NOMO-1 treated with dmso at 0.1 percent for 144 hours (cell line): ENCODE data around the gene CACNG3.
"Not testable (repeated sequence)": the region's sequence is repeated elsewhere in the genome, so short reads cannot be mapped to it uniquely, and the experiment has no call there.

Experiments
- DNase-seq: peaks from one replicate; lab custom pipeline; 2025; ENCODE audit not compliant: unreplicated experiment; lab: John Stamatoyannopoulos, UW

The CACNG3 gene

DNA sequence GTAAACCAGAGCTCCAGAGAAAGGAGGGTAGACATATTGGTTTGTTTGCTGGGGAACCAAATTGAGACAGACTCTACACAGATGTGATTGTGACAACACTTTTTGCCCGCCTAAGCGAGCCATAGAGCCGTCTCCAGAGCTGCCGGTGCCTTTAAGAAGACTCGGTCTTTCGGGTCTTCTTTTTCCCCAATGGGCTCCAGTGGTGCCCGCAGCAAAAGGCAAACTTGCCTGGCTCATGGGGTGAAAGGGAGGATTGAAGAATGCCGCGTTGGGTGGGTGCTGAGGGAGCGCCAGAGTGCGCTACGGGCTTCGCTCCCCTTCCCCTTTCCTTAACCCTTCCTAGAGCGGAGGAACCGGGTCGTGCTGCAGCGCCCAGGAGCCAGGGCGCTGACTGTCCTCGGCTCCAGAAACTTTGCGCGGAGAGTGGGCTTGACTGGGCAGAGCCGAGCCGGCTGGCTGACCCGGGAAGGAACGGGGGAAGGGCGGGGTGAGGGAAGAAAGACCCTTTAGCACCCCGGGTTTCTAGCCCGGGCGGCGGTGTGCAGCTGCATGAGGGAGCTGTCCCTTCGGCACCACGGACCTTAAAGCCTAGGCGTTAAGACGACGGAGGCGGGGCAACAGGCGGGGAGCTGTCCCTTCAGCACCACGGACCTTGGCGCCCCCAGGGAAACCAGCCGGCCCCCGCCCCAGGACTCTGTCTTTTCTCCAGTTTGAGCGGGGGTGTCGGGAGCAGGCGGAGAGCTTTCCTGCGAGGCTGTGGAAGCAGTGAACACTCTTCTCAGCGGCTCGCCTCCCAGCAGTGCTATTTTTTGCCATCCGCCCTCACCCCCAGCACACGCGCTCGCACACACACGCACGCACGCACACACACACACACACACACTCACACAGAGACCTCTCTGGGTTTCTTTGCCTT, at the start of gene CACNG3:
Gene CACNG3 (plus strand): TSS at position 880 of the 916 bp plus-strand sequence. CDS start 420 bp downstream, outside the sequence.
- DNase-seq = peak; percentile 23

DNA sequence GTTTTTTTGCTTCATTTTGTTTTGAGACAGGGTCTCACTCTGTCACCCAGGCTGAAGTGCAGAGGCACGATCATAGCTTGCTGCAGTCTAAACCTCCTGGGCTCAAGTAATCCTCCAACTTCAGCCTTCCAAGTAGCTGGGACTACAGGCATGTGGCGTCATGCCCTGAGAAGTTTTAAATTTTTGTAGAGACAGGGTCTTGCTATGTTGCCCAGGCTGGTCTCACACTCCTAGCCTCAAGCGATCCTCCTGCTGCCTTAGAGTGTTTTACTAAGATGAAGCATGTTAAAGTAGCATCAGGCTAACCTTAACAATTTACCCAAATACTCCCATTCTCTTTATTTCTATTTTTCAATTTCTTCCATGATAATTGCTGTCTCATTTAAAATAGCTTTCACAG, 49.2 kb upstream of the CACNG3 start:
- no peak for DNase-seq

DNA sequence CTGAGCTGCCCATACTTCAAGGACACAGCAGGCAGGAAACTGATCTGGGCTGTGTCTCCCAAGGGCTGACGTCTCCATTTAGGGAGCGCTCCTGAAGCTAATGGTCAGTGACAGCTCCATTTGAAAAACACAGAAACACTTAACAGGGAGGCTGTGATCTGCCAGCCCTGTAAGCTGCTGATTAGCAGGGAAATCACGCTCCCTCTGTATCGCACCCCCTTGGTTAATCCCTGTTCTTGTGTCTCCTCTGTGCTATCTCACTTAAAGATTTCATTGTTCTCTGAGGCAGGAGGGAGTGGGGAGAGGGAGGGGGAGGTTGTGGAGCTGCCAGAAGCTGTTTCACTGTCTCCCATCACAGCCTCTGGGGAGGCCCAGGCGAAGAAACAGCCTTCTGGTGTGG, 47.4 kb upstream of the CACNG3 start:
- DNase-seq = no peak

DNA sequence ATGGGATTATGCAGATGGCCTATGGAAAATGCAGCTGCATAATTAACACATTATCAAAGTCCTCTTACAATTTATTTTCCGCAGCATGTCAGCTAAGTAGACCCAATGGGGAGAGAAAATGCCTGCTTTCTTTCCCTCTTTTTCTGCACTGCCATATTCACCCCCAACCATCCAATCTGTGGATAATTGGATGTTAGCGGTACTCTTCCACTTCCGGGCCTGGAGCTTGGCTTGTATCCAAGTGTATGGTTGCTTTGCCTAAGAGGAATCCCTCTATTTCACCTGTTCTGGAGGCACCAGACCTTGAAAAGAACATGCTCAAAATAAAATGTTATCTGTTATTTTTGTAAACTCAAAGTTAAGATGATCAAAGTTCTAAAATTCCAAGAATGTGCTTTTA, 41.1 kb upstream of the CACNG3 start:
- no peak for DNase-seq

DNA sequence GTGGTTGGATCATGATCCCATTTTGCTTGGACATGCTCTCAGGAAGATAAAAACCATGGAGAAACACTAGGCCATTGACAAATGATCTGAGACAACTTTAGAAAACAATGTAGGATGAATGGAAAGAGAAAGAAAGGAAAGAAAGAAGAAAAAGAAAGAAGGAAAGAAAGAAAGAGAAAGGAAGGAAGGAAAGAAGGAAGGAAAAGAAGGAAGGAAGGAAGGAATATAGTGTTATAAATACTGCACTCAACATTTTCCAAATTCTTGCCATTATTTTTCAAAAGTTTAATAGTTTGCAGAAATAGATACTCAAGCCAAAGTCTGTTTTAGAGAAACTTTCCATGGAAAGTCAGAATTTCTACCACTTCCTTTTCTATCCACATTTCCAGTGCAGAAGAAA, 39.2 kb upstream of the CACNG3 start:
- DNase-seq = no peak

DNA sequence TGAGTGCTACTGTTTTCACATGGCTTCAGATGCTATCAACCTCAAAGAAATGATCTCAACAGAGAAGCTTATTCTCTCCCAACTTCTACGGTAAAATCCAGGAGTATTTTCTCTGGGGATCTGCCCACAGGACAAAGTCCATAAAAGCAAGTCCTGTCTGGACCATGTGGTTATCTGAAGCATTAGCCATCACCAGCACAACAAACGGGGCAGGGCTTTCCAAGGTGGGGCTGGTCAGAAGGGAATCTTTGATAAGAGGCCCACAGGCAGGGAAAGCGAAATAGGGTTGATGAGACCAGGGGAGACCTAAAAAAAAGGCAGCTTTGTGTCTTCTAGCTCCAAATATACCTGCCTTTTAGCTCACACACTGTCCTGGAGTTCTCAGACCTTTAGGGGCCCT, 38.7 kb upstream of the CACNG3 start:
- no peak for DNase-seq

DNA sequence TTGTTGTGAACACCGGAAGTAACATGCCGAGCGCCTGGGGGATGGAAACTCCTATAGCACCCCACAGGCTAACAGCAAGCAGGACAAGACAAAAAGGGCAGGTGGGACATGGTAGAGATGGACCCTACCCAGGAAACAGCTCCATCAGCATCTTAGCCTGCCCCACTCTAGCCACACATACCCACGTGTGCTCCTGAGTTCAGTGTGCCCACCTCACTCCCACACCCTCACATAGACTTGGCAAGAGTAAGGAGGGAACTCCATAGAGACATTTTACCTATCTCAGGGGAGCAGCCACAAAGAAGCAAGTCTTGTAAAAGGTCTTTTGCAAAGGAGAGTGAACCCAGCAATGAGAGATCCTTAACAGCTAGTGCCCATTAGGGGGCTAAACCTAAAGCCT, 37.8 kb upstream of the CACNG3 start:
- no peak for DNase-seq

DNA sequence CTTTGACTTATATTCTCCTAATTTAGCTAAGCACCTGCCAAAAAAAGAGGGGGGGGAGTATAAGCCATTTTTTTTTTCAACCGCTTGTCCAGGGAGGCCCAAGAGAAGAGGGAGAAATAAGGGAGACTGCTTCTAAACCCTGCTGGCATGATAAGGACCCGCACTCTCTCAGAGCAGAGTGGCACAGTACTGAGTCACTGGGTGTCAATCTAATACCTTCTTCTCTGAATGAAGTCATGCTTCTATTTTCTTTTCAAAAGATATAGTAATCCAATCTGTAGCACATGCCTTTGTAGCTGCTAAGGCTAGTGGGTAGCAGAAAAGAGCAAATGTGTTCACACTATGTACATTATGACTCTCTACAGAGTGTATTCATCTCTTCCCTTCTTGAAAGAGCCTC, 34.9 kb upstream of the CACNG3 start:
- no peak for DNase-seq

DNA sequence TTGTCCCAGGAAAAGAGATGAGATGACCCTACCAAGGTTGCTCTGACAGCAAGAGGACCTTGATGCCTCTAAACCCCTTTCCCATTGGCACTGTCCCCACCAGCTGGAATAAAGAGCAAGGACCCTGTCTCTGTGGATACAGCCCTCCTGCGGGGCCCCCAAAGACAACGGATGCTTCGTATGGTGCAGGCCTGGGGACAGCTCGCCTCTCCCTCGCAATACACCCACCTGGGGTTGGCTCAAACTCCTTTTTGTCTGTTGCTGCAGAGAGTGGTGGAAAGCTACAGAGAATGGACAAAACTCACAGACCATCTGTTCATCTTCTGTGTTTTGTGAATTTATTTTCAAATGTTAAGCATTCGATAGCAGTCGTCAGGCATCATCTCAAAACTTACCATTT, 27.6 kb upstream of the CACNG3 start:
- DNase-seq = no peak

DNA sequence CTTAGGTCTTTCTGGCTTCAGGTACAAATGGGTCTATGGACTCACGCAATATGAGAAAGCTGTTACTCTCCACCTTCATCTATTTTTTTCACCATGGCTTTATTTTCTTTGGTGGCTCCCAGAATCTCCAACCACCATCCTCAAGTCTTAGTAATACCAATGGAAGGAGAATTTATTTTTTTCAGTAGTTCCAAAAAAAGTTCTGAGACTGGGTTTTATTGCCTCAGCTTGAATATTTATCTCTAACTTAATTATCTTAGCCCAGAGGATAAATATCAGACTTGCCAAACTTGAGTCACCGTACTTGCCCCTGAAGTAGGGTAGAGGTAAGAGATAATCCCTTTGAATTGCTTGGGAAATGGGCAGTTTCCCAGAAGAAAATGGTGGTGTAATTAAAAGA, 23.2 kb upstream of the CACNG3 start:
- DNase-seq = no peak

DNA sequence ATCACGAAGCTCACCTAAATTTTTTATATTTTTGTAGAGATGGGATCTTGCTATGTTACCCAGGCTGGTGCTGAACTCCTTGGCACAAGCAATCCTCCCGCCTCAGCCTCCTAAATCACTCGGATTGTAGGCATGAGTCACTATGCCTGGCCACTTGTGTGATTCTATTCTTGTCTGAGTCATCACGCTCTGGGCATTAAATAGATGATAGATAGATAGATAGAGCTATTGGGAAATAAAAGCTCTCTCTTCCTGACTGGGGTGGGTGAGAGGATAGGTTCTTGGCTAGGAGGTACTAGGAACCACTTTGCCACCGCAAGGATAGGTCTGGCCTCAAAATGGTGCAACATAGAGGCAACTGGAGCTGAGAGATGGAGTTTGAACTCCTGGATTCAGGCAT, 21.4 kb upstream of the CACNG3 start:
- DNase-seq = no peak

DNA sequence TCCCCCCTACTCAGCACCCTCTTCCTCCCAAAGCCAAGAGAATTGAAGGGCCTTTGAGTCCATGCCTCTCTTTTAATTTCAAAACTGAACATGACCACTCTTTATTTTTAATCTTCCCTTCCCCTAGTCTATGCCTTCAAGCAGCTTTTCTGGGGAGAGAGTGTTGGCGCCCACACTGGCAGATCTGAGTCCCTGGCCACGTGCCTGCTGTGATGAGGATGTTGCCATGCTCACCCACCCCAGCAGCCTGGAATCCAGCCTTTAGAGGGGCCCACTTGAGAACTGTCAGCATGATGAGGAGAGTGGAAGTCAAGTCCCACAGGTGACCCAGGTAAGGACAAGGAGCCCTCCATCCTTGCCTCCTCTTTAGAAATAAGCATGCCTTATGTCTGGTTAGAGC, 20.3 kb upstream of the CACNG3 start:
- DNase-seq = no peak

DNA sequence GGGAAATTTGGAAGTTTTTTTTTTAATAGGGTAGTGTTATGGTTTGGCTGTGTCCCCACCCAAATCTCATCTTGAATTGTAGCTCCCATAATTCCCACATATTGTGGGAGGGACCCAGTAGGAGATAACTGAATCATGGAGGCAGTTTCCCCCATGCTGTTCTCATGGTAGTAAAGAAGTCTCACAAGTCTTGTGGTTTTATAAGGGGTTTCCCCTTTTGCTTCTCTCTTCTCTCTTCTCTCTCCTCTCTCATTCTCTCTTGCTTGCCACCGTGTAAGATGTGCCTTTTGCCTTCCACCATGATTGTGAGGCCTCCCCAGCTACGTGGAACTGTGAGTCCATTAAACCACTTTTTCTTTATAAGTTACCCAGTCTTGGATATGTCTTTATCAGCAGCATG, 17.3 kb upstream of the CACNG3 start:
- DNase-seq = not testable (repeated sequence)

DNA sequence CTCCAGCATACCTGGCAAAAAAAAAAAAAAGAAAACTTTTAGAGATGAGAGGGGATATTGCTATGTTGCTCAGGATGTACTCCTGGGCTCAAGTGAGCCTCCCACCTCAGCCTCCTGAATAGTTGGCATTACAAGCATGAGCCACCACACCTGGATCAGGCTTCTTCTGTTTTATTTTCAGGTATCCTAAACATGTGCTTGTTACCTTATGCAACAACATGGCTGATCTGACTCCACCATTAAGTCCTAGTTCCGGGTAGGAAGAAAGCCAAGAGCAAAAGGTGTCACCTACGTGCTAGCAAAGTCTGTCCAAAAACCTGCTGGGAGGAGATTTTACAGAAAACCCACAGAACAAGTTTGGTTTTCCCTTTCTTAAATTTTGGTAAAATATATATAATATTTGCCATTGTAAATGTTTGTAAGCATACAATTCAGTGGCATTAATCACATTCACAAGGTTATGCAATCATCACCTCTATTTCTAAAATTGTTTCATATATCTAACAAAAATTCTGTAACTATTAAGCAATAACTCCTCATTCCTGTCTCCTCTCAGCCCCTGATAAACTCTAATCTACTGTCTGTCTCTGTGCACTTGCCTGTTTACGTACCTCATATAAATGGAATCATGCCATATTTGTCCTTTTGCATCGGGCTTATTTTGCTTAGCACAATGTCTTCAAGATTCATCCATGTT, 9.1 kb upstream of the CACNG3 start:
- no peak for DNase-seq

DNA sequence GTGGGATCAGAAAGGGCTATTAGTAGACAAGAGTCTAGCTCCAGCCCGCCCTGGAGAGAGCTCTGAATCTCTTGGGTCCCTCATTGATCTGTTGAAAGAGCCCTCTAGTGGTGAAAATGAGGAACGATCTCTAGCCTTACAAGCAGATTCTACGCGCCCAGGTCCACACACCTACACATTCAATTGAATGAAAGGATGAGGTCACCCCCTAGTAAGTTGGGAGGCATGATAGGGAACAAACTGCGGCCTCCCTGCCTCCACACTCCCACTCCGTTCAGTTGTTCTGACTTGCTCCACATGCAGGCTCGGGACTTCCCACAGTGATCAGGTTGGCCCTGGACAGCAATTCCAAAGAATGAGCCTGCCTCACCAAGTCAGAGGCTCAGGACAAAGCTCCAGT, 2.9 kb upstream of the CACNG3 start:
- no peak for DNase-seq

DNA sequence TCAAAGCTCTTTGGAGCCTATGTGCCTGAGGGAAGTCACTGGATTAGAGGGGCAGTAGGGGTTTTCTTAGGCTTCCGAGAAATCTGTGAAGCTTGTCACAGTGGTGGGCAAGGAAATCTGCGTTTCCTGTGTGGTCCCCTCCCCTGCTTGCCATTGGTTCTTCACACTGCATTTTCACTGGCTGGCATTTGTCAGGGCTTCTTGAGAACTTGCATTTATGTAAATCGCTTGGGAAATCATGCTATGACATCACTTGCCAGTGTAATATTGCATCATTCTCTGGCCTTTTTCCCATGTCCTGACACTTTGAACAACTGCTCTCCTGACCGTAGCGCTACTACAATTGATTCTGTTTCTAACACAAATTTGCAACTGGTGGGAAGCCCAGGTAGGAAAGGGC, 1.8 kb downstream of the CACNG3 start:
- DNase-seq = no peak

DNA sequence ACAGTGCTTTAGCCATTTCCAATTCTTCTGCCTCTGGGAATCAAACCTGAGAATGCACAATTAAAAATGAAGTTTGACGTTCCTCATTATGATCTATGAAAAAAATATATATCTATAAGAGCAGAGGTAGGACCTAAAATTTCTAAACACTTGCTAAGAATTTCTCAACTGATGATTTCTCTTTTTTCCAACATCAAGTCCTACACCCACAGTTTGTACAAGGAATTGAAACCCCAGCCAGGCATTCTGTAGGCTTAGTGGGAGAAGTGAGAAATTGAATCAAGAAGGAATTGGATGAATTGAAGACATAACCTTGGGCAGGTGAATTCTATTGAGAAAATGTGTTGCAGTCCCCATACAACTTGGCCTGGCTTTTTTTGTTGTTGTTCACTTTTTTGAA, 2.7 kb downstream of the CACNG3 start:
- DNase-seq = no peak

DNA sequence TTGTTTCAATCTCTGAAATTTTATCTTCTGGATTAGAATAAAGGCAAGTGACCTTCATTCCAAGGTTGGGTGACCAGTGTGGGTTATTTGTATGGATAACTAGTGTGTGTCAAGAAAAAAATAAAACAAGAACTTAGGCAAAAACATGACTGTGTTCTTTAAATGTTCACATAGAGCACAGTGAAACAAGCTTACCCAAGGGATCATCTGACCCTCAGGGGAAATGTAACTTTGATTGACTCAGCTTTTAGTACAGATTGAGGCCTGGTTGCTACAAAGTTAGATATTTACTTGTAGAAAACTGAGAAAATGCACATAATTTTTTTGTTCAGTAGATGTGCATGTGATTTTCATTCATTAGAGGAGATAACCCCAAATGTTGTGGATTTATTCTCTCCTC, 6.7 kb downstream of the CACNG3 start:
- DNase-seq = no peak

DNA sequence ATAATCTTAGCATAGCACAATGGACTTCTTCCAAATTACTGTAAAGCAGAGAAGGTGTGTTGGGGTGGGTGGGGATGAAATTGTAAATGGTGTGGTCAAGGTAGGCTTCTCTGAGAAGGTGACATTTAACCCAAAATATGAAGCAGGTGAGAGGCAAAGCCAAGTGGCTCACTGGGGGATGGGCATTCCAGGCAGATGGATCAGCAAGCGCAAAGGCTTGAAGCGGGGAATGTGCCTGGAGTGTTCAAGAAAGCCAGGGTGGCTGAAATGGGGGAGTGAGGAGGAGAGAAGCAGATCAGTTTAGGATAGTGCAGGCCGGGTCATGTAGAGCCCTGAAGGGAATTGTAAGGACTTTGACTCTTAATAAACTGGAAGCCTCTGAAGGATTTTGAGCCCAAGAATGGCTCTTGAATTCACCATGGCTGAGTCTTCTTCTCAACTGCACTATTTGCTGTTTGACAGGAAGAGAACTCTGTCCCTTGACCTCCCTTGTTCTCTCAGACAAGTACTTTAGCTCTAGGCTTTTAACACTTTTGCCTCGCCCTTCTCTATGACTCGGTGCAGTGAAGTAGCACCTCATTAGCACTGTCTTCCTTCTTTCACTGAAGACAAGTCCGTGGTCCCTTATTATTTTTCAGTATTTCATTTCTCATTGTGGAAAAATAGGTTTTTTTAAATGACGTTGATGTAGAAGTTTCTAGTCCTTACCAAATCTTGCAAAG, 14.7 kb downstream of the CACNG3 start:
- no peak for DNase-seq

DNA sequence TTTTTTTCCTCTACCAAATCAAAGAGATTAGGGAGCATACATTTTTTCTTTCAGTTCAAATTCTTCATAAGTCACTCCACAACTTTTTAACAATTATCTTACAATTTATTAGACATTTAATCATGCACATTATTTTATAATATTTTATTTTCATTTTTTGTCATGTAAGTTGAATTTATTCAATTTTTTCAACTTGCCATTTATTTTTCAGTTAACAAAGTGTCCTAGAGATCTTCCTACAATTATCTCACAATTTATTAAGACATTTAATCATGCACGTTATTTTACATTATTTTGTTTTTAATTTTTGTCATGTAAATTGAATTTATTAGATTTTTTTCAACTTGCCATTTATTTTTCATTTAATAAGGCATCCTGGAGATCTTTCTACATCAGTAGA, 16.2 kb downstream of the CACNG3 start:
- DNase-seq = no peak

DNA sequence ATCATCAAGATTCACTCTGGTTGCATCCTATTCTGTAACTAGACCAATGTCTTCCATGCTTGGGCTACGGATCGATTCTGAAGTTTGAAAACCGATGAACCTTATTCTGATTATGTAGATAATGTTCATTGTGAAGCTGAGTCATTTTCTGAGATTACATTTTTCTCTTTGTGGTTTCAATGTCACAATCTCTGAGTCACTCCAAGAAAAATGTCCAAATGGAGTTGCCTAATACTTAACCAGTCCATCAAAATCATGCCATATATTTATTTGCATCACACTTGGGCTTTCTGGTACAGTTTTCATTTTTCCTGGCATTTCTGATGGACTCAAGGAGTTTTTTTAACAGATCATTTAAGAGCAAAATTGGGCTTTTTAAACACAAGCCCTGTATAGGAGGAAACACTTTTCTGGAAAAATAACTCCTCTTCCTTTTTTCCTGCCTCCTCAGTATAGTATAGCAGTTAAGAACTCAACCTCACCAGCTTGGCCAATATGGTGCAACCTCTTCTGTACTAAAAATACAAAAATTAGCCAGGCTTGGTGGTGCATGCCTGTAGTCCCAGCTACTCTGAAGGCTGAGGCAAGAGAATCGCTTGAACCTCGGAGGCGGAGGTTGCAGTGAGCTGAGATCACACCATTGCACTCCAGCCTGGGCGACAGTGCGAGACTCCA, 17.5 kb downstream of the CACNG3 start:
- peak; percentile 65 for DNase-seq
